ENCODE measurements around the gene HIBADH. TPM values are rescaled to one million over a fixed set of nuclear protein-coding genes. Genes with fewer than 3 reads are reported as not detected.

HIBADH gene
- 33.8 and 39.1 TPM in 2 replicates for total RNA-seq

DNA sequence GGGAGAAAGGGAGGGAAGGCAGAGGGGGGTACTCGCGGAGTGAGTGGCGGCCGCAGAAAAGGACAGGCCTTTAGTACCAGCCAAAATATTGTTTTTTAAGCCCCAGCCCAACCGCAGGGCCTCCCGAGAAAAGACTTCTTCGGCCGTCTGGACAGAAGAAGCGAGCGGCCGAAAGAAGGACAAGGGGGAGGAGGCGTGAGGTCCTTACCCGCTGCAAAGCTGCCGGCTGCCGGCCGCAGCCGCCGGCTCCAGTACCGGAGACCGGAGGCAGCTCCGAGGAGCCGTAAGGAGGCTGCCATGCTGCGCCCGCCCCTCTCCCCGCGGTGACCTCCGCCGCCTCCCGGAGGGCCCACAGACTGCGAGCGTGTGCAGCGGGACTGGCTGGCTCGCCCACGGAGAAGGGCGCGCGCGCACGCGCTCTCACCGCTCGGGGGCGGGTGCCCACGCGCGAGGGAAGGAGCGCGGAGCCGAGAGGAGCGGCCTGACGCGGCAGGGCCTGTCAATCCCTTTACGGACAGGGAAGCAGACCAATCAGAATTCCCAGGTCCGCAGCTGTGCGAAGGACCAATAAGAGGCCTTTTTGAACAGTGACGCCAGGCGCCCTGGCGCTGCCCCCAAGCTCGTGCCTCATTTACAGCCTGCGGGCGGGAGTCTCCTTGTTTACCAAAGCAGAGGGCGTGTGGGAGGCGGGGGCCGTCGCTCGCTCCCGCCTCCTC is at the start of gene HIBADH:
Gene HIBADH (minus strand): TSS at position 394 of the 716 bp plus-strand sequence. CDS start 95 bp downstream, at position 299.
- DNase-seq: peak; percentile 100

GRCh38 chr7:27712217-27712616 is 49.5 kb upstream of the HIBADH start:
- DNase-seq: no peak

GRCh38 chr7:27709137-27710075 is 46.7 kb upstream of the HIBADH start:
- DNase-seq: peak; percentile 10

- DNase-seq: no peak
Measured at GRCh38 chr7:27708485-27708884, 45.8 kb upstream of the HIBADH start.

- DNase-seq: no peak
Measured at GRCh38 chr7:27705200-27705594, 42.5 kb upstream of the HIBADH start.

DNA sequence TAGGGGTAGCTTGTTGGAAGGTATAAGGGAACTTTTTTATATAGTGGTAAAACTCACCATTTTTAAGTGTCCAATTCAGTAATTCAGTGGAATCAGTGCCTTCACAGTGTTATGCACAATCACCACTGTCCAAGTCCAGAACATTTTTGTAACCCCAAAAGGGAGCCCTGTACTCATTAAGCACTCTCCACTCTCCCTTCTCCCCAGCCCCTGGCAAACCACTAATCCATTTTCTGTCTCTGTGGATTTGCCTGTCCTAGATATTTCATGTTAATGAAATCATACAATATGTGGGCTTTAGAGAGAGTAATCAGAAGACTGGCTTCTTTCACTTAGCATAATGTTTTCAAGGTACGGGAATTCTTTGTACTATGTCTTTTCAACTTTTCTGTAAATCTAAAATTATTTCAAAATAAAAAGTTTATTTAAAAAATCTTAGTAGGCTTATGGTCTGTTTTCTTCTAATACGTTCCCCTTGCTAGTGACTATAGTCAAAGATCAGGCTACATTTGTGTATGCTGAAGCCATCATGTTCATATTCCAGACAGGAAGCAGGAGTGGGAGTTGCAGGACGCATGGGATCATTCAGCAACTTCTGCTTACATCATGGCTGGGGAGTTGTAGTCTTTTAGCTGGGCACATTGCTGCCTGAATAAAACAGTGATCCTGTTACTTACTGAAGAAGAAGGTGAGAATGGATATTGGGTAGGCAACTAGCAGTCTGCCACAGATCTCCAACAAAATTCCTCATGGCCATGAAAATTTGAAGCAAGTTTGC is 41.9 kb upstream of the HIBADH start:
- DNase-seq: peak; percentile 27

- no peak for DNase-seq
Measured at GRCh38 chr7:27703181-27703580, 40.5 kb upstream of the HIBADH start.

DNA sequence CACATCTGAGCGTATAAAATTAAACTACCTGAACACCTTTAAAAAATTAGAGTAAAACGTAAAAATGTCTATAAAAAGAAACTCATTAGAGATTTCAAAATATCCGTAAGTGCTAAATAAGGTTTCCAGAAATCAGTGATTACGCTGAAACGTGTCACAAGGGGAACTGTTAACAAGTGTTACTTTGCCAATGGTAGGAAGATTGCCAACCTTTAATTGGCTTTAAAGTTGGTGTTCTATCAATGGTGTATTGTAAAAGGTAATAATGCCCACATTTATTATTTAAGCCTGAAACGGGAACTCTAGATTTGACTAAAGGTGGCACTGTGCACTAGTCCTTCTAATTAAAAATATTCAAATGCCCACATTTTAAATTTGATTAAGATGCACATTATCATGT is 37.8 kb upstream of the HIBADH start:
- DNase-seq: no peak

DNA sequence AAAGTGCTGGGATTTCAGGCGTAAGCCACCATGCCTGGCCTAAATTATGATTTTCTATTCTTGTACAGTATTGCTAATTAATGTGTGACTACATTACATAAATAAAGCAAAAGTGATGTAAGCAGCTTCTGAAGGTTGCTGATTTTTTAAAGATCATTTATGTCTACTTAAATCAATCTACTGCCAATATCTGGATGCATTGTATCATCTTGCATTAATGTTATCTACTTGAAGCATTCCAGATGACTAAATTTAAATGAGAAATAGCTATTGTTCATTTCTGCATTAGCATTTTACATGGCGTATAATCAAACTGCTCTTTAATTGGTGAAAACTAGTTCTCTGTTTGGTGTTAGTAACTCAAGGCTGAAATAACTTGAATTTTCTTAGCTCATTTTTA is 37.1 kb upstream of the HIBADH start:
- DNase-seq: no peak

DNA sequence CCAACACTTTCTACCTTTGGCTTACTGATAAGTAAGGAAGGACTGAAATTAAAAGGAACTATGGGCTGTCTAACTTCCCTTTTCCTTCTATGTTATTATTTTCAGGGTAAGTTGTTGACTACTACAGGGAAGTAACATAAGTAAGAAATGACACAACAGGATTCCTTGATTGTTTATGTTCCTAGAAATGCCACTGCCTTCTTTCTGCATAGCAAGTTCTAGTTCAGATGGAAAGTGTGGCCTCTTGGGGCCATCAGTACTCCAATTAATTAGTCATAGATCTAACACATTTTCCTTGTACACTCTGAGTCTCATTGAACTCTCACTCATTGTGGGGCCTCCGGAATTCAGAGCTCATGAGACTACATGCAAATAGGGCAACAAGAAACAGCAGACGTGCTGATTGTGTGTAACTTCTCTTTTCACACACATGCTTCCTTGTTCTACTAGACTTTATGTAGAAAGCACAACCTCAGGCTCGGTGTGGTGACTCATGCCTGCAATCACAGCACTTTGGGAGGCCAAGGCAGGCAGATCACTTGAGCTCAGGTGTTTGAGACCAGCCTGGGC is 35.3 kb upstream of the HIBADH start:
- peak; percentile 10 for DNase-seq

DNA sequence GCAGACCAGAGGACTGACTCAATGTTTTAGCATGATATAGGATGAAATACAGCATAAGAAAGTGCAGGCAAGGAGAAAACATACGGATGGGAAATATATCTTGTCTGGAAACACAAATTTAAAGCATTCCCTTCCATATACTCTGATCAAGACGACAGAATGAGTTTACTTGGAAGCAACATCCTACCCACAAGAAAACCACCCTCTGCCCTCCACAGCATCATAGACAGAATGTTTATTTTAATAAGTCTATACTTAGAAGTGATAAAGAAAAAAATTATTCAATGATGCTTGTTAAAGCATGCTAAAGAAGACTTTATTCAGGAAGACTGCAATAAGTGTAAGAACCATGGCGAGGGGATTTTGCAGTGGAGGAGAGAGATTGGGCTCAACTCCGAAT is 32.4 kb upstream of the HIBADH start:
- DNase-seq: no peak

DNA sequence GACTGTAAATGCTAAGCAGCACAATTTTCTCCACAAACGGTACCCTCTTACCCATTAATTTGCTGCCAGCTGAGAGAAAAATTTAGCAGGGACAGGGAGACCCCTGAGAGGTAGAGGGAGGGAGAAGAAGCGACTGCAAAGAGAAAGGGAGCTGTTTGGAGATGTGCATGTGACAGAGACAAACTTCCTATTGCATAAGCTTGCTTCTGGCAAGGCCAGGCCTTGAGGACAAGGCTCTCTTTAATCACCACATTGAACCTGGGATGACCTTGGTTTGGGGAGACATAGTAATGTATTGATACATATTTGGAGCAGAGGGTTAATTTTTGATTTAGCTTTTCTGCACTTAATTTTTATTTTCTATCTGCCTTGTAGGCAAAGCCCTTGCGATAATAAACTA is 31.1 kb upstream of the HIBADH start:
- no peak for DNase-seq

GRCh38 chr7:27690649-27691048 is 28.0 kb upstream of the HIBADH start:
- DNase-seq: no peak

DNA sequence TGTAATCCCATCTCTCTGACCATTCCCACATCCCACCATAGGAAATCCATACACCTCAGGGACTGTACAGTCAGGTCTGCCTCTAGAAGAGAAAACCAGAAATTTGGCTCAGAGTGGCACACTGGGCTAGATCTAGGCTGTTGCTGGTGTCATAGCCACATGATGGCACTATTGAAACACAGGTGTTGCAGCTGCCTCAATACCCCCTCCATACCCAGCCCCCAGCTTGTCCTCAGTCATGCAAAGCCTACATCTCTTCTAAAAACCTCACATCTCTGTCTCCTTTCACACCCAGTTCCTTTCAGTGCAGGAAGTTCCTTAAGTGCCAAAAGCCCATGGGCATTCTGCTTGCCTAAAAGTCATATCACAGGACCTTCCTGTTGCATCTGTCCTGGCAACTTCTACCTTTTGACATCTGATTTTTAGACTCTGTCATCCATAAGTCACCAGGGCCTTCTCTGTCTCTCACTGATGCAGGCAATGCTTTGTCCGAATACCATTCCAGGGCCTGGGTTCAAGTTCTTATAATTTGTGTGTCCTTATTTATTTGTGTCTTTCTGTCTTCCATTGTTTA is 27.0 kb upstream of the HIBADH start:
- peak; percentile 70 for DNase-seq

DNA sequence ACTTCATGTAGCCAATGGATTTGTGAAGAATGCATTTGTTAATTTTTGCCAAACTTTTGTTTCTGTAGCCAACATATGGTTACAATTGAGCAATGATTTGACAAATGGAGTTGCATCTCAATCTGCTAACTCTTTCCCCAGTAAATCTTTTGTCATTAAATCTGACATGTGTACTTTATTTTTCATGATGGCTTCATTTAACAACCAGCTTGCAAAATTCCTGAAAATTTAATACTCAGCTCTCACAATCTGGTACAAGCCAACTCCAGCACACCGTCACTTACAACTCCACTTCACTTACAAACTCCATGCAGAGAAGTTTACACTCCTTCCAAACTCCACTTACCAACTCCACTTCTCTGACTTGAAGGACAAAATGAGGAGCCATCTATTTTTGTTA is 26.5 kb upstream of the HIBADH start:
- DNase-seq: no peak

- DNase-seq: no peak
Measured at GRCh38 chr7:27688646-27689045, 26.0 kb upstream of the HIBADH start.

DNA sequence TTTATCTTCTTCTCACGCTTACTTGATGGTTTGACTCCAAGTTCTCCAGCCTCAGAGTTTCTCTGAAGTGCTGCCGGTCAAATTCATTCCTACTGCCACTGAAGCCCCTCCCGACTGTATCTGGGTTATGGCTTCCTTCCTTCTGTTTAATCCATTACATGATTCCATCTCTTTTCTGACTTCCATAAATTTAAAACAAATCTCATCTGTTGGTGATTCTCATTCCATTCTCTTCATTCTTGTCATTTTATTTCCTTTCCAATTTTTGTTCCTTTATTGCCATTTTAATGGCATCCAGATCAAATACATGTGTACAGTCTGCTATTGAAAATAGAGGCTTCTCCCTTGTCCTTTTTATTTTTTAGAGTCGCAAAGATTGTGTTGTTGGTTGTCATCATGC is 25.4 kb upstream of the HIBADH start:
- DNase-seq: no peak

DNA sequence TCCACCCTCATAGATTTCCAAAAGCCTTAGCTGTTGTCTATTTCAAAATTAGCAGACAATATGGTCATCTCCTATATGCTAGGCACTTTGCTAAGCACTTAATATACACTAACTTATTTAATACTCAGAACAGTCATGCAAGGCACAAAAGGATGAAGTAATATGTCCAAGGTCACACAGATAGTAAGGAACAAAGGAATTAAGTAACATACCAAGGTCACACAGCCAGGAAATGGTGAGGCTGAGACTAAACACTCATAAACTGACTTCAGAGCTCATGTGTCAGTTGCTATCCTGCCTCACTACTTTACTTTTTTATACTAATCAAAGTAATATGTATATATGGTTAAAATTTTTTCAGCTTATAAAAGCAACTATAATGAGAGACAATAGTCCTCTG is 23.6 kb upstream of the HIBADH start:
- DNase-seq: peak; percentile 45

GRCh38 chr7:27685893-27686292 is 23.2 kb upstream of the HIBADH start:
- no peak for DNase-seq

- no peak for DNase-seq
Measured at GRCh38 chr7:27685209-27685608, 22.5 kb upstream of the HIBADH start.

- no peak for DNase-seq
Measured at GRCh38 chr7:27684491-27684890, 21.8 kb upstream of the HIBADH start.

GRCh38 chr7:27680610-27681009 is 17.9 kb upstream of the HIBADH start:
- no peak for DNase-seq
